ENCODE measurements around the gene DGCR2.

DNA sequence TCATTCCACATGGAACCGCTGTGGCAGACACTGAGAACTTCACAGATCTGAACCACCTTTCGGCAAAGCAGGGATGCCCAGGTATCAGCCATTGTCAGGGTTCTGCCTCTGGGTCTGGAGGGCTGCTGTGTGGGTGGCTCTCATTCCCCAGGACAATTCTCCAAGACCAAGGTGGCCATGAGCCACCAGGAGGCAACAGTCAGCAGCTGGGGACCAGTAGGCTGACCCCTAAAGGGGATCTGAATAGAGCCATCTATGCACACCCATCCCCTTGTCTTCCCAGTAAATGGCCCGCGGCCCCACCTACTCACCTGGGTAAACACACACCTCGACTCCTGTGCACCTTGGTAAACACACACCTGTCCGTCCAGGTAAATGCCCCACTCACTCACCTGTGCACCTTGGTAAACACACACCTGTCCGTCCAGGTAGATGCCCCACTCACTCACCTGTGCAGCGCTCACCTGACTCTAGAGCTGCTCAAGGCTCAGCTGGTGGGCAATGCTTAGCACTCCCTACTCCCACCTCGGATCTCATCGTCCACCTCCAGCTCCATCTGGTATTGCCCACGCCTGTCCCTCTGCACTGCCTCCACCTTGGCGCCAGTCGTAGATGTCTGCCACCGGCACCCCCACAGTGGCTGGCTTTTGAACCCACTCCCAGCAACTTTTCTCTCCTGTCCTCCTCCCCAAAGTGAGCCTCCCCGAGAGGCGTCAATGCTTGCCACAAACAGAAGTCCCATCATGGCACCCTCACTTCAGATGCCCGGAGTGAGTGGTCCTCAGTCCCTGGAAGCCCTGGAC is 46.1 kb upstream of the DGCR2 start:
- TF ChIP-seq, protein P1, sequence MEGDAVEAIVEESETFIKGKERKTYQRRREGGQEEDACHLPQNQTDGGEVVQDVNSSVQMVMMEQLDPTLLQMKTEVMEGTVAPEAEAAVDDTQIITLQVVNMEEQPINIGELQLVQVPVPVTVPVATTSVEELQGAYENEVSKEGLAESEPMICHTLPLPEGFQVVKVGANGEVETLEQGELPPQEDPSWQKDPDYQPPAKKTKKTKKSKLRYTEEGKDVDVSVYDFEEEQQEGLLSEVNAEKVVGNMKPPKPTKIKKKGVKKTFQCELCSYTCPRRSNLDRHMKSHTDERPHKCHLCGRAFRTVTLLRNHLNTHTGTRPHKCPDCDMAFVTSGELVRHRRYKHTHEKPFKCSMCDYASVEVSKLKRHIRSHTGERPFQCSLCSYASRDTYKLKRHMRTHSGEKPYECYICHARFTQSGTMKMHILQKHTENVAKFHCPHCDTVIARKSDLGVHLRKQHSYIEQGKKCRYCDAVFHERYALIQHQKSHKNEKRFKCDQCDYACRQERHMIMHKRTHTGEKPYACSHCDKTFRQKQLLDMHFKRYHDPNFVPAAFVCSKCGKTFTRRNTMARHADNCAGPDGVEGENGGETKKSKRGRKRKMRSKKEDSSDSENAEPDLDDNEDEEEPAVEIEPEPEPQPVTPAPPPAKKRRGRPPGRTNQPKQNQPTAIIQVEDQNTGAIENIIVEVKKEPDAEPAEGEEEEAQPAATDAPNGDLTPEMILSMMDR (IDR thresholded peaks at IDR 0.05) = no peak
- TF ChIP-seq POLR2A (IDR thresholded peaks at IDR 0.05) = no peak

Measured in heart left ventricle (tissue), 13 donors.